Fibroblast of lung (primary cell): Measurements from ENCODE around the gene ARHGEF16.

Source experiments
- EZH2 ChIP-seq: IDR thresholded peaks from 2 replicates; pipeline ENCODE4 v1.5.1; 2012; ENCODE audit warnings: low read length, control low read depth, mild to moderate bottlenecking; ENCODE audit errors: missing control alignments
- TF ChIP-seq, protein P1 (sequence below), 2 donors: IDR thresholded peaks in 1 of 2; conservative IDR thresholded peaks in 1 of 2; 1 replicate in 1 of 2; 2 replicates in 1 of 2; pipeline ENCODE4 v1.5.1; 2011 to 2012; ENCODE audit warnings: low read length in 2 of 2, control low read depth in 1 of 2, inconsistent platforms in 1 of 2, low read depth in 1 of 2, mild to moderate bottlenecking in 1 of 2

DNA sequence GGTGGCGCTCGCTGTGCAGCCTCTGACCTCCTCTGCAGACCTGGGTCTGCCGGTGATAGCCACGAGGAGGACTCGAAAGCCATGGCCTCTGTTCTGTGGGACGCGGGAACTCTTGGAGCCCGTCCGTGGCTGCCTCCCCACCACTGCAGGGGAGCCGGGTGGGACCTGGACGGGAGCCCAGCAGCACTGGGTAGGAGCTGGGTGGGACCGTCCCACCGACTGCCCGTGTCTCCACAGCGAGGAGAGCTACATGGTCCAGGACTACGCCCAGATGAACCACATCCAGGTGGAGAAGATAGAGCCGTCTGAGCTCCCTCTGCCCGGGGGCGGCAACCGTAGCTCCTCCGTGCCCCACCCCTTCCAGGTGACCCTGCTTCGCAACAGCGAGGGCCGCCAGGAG, 23.7 kb downstream of the ARHGEF16 start:
- TF ChIP-seq, protein P1, sequence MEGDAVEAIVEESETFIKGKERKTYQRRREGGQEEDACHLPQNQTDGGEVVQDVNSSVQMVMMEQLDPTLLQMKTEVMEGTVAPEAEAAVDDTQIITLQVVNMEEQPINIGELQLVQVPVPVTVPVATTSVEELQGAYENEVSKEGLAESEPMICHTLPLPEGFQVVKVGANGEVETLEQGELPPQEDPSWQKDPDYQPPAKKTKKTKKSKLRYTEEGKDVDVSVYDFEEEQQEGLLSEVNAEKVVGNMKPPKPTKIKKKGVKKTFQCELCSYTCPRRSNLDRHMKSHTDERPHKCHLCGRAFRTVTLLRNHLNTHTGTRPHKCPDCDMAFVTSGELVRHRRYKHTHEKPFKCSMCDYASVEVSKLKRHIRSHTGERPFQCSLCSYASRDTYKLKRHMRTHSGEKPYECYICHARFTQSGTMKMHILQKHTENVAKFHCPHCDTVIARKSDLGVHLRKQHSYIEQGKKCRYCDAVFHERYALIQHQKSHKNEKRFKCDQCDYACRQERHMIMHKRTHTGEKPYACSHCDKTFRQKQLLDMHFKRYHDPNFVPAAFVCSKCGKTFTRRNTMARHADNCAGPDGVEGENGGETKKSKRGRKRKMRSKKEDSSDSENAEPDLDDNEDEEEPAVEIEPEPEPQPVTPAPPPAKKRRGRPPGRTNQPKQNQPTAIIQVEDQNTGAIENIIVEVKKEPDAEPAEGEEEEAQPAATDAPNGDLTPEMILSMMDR (conservative IDR thresholded peaks at IDR 0.05 in 1 of 2, IDR thresholded peaks at IDR 0.05 in 1 of 2; ENCODE audit: low read depth in 1 of 2, low read length in 2 of 2): no peak
- TF ChIP-seq EZH2: no peak
